ENCODE data around the gene ANKRD17.
A peak's percentile ranks its signal among the peaks of the same experiment; 100 is the strongest.

ANKRD17 gene

GRCh38 chr4:73067971-73068394, 190.6 kb downstream of the ANKRD17 start:
- TF ChIP-seq CTCF (IDR thresholded peaks at IDR 0.05; ENCODE audit: insufficient read depth, low read depth, low read length, missing control alignments): no peak
- DNase-seq (ENCODE audit: low read depth): peak; percentile 63

GRCh38 chr4:73066928-73067327, 191.7 kb downstream of the ANKRD17 start:
- peak; percentile 51 for DNase-seq (ENCODE audit: low read depth)
- H3K4me3 ChIP-seq (ENCODE audit: low read depth, low read length): peak overlapping the region; percentile 34; the same call in 1 of the 2 replicates
- no peak for TF ChIP-seq CTCF (IDR thresholded peaks at IDR 0.05; ENCODE audit: insufficient read depth, low read depth, low read length, missing control alignments)

More at GRCh38 chr4:73067971-73068394, 190.6 kb downstream of the ANKRD17 start:
- peak overlapping the region; percentile 95 for H3K4me3 ChIP-seq (ENCODE audit: low read depth, low read length)

- DNase-seq (ENCODE audit: low read depth): no peak
- no peak for TF ChIP-seq CTCF (IDR thresholded peaks at IDR 0.05; ENCODE audit: insufficient read depth, low read depth, low read length, missing control alignments)
- H3K4me3 ChIP-seq (ENCODE audit: low read depth, low read length): no peak overlapping the region
These were observed 192.2 kb downstream of the ANKRD17 start for GRCh38 chr4:73066445-73066844.

- DNase-seq (ENCODE audit: low read depth): no peak
- no peak overlapping the region for H3K4me3 ChIP-seq (ENCODE audit: low read depth, low read length)
- no peak for TF ChIP-seq CTCF (IDR thresholded peaks at IDR 0.05; ENCODE audit: insufficient read depth, low read depth, low read length, missing control alignments)
These were observed 194.1 kb downstream of the ANKRD17 start for GRCh38 chr4:73064536-73064935.

GRCh38 chr4:73055241-73055897, 203.2 kb downstream of the ANKRD17 start:
- TF ChIP-seq CTCF (IDR thresholded peaks at IDR 0.05; ENCODE audit: insufficient read depth, low read depth, low read length, missing control alignments): no peak
- peak; percentile 49 for DNase-seq (ENCODE audit: low read depth)
- no peak overlapping the region for H3K4me3 ChIP-seq (ENCODE audit: low read depth, low read length)

GRCh38 chr4:73053974-73054480, 204.6 kb downstream of the ANKRD17 start:
- no peak for DNase-seq (ENCODE audit: low read depth)
- no peak for TF ChIP-seq CTCF (IDR thresholded peaks at IDR 0.05; ENCODE audit: insufficient read depth, low read depth, low read length, missing control alignments)
- no peak overlapping the region for H3K4me3 ChIP-seq (ENCODE audit: low read depth, low read length)

GRCh38 chr4:73053076-73053475, 205.5 kb downstream of the ANKRD17 start:
- H3K4me3 ChIP-seq (ENCODE audit: low read depth, low read length): no peak overlapping the region
- TF ChIP-seq CTCF (IDR thresholded peaks at IDR 0.05; ENCODE audit: insufficient read depth, low read depth, low read length, missing control alignments): no peak
- DNase-seq (ENCODE audit: low read depth): no peak

Measured in GM12865 (cell line).